ENCODE results near the gene WDR45.

DNA sequence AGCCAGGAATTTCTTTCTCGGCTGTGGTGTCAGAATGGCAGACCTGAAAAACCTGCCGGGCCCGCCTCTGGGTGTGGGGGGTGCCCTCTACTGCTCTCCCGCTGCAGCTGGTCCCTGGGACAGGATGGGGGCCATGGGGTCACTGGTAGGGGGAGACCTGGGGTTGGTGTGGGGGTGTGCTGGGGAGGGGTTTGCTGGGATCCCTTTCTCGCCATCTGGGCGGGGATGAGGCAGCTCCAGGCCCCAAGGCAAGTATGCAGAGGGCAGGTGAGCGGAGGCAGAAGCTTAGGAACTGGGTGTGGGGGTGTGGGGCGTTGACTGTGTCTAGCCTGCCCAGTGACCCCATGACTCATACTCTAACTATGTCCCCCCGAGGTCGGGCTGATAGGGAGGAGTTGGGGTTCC lies 20.0 kb downstream of the WDR45 start:
- TF ChIP-seq, protein P1, sequence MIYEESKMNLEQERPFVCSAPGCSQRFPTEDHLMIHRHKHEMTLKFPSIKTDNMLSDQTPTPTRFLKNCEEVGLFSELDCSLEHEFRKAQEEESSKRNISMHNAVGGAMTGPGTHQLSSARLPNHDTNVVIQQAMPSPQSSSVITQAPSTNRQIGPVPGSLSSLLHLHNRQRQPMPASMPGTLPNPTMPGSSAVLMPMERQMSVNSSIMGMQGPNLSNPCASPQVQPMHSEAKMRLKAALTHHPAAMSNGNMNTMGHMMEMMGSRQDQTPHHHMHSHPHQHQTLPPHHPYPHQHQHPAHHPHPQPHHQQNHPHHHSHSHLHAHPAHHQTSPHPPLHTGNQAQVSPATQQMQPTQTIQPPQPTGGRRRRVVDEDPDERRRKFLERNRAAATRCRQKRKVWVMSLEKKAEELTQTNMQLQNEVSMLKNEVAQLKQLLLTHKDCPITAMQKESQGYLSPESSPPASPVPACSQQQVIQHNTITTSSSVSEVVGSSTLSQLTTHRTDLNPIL (CRISPR knock-in tag; IDR thresholded peaks at IDR 0.05; ENCODE audit: low read depth) = no peak
- no peak for TF ChIP-seq PATZ1 (CRISPR knock-in tag; IDR thresholded peaks at IDR 0.05; ENCODE audit: borderline replicate concordance)
- no peak for TF ChIP-seq ARNTL (CRISPR knock-in tag; IDR thresholded peaks at IDR 0.05; ENCODE audit: borderline replicate concordance, low read depth)
- TF ChIP-seq ESRRG (CRISPR knock-in tag; IDR thresholded peaks at IDR 0.05) = no peak
- TF ChIP-seq BACH2 (CRISPR knock-in tag; IDR thresholded peaks at IDR 0.05; ENCODE audit: borderline replicate concordance) = no peak
- no peak for TF ChIP-seq SNAI2 (CRISPR knock-in tag; IDR thresholded peaks at IDR 0.05)
- no peak for TF ChIP-seq TCF4 (CRISPR knock-in tag; IDR thresholded peaks at IDR 0.05; ENCODE audit: borderline replicate concordance)
- no peak for TF ChIP-seq RARB (CRISPR knock-in tag; IDR thresholded peaks at IDR 0.05)
- TF ChIP-seq, protein P2, sequence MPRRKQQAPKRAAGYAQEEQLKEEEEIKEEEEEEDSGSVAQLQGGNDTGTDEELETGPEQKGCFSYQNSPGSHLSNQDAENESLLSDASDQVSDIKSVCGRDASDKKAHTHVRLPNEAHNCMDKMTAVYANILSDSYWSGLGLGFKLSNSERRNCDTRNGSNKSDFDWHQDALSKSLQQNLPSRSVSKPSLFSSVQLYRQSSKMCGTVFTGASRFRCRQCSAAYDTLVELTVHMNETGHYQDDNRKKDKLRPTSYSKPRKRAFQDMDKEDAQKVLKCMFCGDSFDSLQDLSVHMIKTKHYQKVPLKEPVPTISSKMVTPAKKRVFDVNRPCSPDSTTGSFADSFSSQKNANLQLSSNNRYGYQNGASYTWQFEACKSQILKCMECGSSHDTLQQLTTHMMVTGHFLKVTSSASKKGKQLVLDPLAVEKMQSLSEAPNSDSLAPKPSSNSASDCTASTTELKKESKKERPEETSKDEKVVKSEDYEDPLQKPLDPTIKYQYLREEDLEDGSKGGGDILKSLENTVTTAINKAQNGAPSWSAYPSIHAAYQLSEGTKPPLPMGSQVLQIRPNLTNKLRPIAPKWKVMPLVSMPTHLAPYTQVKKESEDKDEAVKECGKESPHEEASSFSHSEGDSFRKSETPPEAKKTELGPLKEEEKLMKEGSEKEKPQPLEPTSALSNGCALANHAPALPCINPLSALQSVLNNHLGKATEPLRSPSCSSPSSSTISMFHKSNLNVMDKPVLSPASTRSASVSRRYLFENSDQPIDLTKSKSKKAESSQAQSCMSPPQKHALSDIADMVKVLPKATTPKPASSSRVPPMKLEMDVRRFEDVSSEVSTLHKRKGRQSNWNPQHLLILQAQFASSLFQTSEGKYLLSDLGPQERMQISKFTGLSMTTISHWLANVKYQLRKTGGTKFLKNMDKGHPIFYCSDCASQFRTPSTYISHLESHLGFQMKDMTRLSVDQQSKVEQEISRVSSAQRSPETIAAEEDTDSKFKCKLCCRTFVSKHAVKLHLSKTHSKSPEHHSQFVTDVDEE (CRISPR knock-in tag; IDR thresholded peaks at IDR 0.05) = no peak

Measured in SK-N-SH treated with all-trans-retinoic acid at 6 μM for 48 hours (cell line).